PFSK-1 (cell line): ENCODE measurements around the gene SOS2.

Experiments
- FOXP2 ChIP-seq: optimal IDR thresholded peaks from 2 replicates; pipeline ENCODE3; 2011; ENCODE audit warnings: borderline replicate concordance, control low read depth, inconsistent platforms; ENCODE audit not compliant: insufficient read depth; ENCODE audit errors: extremely low read length, extremely low read depth
- POLR2AphosphoS5 ChIP-seq: IDR thresholded peaks from 2 replicates; pipeline ENCODE4 v1.6.1; 2012; ENCODE audit warnings: low read depth, mild to moderate bottlenecking, control low read depth, low read length, moderate library complexity
- SIN3A ChIP-seq: IDR thresholded peaks from 2 replicates; pipeline ENCODE4 v1.6.1; 2012; ENCODE audit warnings: mild to moderate bottlenecking, low read length, moderate library complexity, borderline replicate concordance; ENCODE audit not compliant: insufficient read depth
- TAF1 ChIP-seq: IDR thresholded peaks from 2 replicates; pipeline ENCODE4 v1.6.1; 2012; ENCODE audit warnings: low read length, control low read depth, borderline replicate concordance; ENCODE audit not compliant: insufficient read depth
- TF ChIP-seq, protein P1 (sequence below), 2 experiments: IDR thresholded peaks; 2 replicates each; pipeline versions ENCODE4 v1.6.1 to v1.8.0; 2011 to 2012; ENCODE audit warnings: low read depth in 2 of 2, low read length in 2 of 2, control low read depth in 1 of 2, inconsistent platforms in 1 of 2, mild to moderate bottlenecking in 1 of 2, moderate library complexity in 1 of 2; ENCODE audit not compliant: insufficient read depth in 1 of 2

DNA sequence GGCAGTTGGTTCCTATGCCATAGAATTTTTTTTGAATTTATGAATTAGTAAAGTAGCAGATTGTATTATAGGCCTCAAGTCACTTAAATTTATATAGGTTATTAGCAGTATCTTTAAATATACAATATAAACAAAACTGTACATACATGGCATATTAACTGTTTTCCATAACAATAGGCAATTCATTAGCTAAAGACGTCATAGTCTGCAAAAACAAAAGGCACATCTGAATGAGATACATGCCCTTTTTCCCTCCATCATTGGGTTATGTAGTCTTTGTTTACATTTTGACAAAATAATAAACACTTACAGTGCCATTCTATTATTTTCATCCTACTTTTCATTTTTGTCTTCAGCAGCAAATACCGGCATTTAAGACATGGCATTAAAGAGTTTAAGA, 113.9 kb downstream of the SOS2 start:
- TF ChIP-seq POLR2AphosphoS5 = no peak
- no peak for TF ChIP-seq SIN3A
- no peak for TF ChIP-seq FOXP2
- TF ChIP-seq, protein P1, sequence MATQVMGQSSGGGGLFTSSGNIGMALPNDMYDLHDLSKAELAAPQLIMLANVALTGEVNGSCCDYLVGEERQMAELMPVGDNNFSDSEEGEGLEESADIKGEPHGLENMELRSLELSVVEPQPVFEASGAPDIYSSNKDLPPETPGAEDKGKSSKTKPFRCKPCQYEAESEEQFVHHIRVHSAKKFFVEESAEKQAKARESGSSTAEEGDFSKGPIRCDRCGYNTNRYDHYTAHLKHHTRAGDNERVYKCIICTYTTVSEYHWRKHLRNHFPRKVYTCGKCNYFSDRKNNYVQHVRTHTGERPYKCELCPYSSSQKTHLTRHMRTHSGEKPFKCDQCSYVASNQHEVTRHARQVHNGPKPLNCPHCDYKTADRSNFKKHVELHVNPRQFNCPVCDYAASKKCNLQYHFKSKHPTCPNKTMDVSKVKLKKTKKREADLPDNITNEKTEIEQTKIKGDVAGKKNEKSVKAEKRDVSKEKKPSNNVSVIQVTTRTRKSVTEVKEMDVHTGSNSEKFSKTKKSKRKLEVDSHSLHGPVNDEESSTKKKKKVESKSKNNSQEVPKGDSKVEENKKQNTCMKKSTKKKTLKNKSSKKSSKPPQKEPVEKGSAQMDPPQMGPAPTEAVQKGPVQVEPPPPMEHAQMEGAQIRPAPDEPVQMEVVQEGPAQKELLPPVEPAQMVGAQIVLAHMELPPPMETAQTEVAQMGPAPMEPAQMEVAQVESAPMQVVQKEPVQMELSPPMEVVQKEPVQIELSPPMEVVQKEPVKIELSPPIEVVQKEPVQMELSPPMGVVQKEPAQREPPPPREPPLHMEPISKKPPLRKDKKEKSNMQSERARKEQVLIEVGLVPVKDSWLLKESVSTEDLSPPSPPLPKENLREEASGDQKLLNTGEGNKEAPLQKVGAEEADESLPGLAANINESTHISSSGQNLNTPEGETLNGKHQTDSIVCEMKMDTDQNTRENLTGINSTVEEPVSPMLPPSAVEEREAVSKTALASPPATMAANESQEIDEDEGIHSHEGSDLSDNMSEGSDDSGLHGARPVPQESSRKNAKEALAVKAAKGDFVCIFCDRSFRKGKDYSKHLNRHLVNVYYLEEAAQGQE (IDR thresholded peaks at IDR 0.05; ENCODE audit: insufficient read depth in 1 of 2, low read depth in 2 of 2, low read length in 2 of 2) = no peak
- TF ChIP-seq TAF1 = no peak
